H1 (cell line): Measurements from ENCODE around the gene CPTP. TPM values are rescaled to one million over a fixed set of nuclear protein-coding genes. Genes with fewer than 3 reads are reported as not detected.

Experiments
- ATF3 ChIP-seq: IDR thresholded peaks from 2 replicates; pipeline ENCODE4 v1.6.1; 2011; ENCODE audit warnings: low read depth, mild to moderate bottlenecking, low read length; ENCODE audit not compliant: insufficient read depth
- BACH1 ChIP-seq: IDR thresholded peaks from 2 replicates; pipeline ENCODE4 v1.6.1; 2012; ENCODE audit warnings: low read length, improper control_type of control experiment
- BRCA1 ChIP-seq: IDR thresholded peaks from 2 replicates; pipeline ENCODE4 v1.6.1; 2012; ENCODE audit warnings: low read depth, low read length, improper control_type of control experiment
- CHD7 ChIP-seq: fragments of 300-600 bp; sonication (generic); IDR thresholded peaks from 2 replicates; pipeline ENCODE4 v1.7.1; 2012; ENCODE audit warnings: low read length, moderate library complexity, mild to moderate bottlenecking, inconsistent platforms; ENCODE audit not compliant: insufficient replicate concordance
- CTBP2 ChIP-seq: IDR thresholded peaks from 2 replicates; pipeline ENCODE4 v1.7.0; 2011; ENCODE audit warnings: borderline replicate concordance, mild to moderate bottlenecking, moderate library complexity, mixed read lengths, low read length; ENCODE audit not compliant: insufficient read depth, insufficient read length
- FOSL1 ChIP-seq: IDR thresholded peaks from 2 replicates; pipeline ENCODE4 v1.6.1; 2011; ENCODE audit warnings: mild to moderate bottlenecking, low read depth, low read length, moderate library complexity; ENCODE audit not compliant: insufficient read depth
- MAX ChIP-seq: IDR thresholded peaks from 2 replicates; pipeline ENCODE4 v1.6.1; 2012; ENCODE audit warnings: inconsistent platforms
- RBBP5 ChIP-seq: IDR thresholded peaks from 2 replicates; pipeline ENCODE4 v1.7.1; 2012; ENCODE audit warnings: low read depth, mild to moderate bottlenecking, inconsistent platforms, low read length, moderate library complexity, borderline replicate concordance
- polyA plus RNA-seq, 7 experiments: library from polyadenylated mRNA; depleted of rRNA in 3 of 7; stranded (reverse) in 5 of 7; unstranded in 2 of 7; fragments of >200 nt in 5 of 7; fragments of 200-250 nt in 2 of 7; gene quantifications; 1 replicate in 5 of 7; 2 replicates in 1 of 7; 4 replicates in 1 of 7; pipeline versions ENCODE4 v1.2.1 to v1.2.3, GENCODE V29; 2011 to 2013; ENCODE audit warnings: missing spikeins in 2 of 7, mixed read lengths in 2 of 7
- total RNA-seq: library from RNA; stranded (reverse); fragmentation: NEBNext Ultra II Directional; extraction: Animal tissue kit (Norgen Biotek cat#: 25700); gene quantifications from 2 replicates; pipeline ENCODE4 v1.2.1, GENCODE V29; 2021

CPTP gene
- total and polyA plus RNA-seq, 2 of the 8 experiments (the other 6 are each of a cell fraction or from before 2014, with no cell fraction given): 8.1 to 10.6 TPM

- TF ChIP-seq CHD7: no peak
- TF ChIP-seq RBBP5: no peak
- no peak for TF ChIP-seq ATF3
- TF ChIP-seq CTBP2: no peak
- TF ChIP-seq FOSL1: no peak
- TF ChIP-seq BACH1: no peak
- no peak for TF ChIP-seq BRCA1
- TF ChIP-seq MAX: no peak
These were observed 45.6 kb upstream of the CPTP start (continued) for GRCh38 chr1:1279028-1279427.
